Measurements from ENCODE around the gene IFT81. TPM values are rescaled to one million over a fixed set of nuclear protein-coding genes. Genes with fewer than 3 reads are reported as not detected.

IFT81 gene
- total and polyA plus RNA-seq, 2 of the 13 experiments (the other 11 are each of a cell fraction or from before 2014, with no cell fraction given): 4.2 to 13.0 TPM

DNA sequence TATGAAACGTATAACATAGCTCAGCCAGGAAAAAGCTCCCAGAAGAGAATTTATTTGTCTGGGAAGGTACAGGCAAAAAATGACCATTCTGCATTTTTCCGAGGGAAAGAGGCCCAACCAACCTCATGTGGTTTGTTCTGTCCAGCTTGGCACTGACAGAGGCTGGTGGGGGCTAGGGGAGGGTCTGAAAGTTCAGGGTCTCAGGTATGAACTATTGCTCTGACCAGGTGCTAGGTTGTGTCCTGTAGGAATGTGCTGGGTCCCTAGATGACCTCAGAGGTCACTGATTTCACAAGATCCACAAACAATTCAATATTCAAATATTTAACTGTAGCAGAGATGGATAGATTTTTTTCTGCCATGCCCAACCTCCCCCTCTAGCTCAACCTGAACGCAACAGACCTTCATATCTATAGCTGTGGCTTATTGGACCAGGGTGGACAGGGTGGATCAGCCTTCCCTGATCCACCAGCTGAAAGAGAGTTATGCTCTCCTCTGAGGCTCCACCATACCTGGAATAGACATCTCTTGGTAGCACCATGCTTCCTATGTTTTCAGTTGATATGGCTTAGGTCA is 32.9 kb upstream of the IFT81 start (continued):
- TF ChIP-seq, protein P1, sequence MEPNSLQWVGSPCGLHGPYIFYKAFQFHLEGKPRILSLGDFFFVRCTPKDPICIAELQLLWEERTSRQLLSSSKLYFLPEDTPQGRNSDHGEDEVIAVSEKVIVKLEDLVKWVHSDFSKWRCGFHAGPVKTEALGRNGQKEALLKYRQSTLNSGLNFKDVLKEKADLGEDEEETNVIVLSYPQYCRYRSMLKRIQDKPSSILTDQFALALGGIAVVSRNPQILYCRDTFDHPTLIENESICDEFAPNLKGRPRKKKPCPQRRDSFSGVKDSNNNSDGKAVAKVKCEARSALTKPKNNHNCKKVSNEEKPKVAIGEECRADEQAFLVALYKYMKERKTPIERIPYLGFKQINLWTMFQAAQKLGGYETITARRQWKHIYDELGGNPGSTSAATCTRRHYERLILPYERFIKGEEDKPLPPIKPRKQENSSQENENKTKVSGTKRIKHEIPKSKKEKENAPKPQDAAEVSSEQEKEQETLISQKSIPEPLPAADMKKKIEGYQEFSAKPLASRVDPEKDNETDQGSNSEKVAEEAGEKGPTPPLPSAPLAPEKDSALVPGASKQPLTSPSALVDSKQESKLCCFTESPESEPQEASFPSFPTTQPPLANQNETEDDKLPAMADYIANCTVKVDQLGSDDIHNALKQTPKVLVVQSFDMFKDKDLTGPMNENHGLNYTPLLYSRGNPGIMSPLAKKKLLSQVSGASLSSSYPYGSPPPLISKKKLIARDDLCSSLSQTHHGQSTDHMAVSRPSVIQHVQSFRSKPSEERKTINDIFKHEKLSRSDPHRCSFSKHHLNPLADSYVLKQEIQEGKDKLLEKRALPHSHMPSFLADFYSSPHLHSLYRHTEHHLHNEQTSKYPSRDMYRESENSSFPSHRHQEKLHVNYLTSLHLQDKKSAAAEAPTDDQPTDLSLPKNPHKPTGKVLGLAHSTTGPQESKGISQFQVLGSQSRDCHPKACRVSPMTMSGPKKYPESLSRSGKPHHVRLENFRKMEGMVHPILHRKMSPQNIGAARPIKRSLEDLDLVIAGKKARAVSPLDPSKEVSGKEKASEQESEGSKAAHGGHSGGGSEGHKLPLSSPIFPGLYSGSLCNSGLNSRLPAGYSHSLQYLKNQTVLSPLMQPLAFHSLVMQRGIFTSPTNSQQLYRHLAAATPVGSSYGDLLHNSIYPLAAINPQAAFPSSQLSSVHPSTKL (CRISPR knock-in tag; IDR thresholded peaks at IDR 0.05): peak; percentile 91
- no peak for TF ChIP-seq ZNF724P (CRISPR knock-in tag; IDR thresholded peaks at IDR 0.05; ENCODE audit: borderline replicate concordance)
- TF ChIP-seq MED1 (CRISPR knock-in tag; IDR thresholded peaks at IDR 0.05): peak; percentile 84
- TF ChIP-seq, protein P2, sequence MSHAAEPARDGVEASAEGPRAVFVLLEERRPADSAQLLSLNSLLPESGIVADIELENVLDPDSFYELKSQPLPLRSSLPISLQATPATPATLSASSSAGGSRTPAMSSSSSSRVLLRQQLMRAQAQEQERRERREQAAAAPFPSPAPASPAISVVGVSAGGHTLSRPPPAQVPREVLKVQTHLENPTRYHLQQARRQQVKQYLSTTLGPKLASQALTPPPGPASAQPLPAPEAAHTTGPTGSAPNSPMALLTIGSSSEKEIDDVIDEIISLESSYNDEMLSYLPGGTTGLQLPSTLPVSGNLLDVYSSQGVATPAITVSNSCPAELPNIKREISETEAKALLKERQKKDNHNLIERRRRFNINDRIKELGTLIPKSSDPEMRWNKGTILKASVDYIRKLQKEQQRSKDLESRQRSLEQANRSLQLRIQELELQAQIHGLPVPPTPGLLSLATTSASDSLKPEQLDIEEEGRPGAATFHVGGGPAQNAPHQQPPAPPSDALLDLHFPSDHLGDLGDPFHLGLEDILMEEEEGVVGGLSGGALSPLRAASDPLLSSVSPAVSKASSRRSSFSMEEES (CRISPR knock-in tag; IDR thresholded peaks at IDR 0.05): 0 out of 2 replicates have a peak, but pooled peaks have one; percentile 14
- peak; percentile 99 for TF ChIP-seq NR2F2 (IDR thresholded peaks at IDR 0.05; ENCODE audit: borderline replicate concordance, low read depth)
- 0 out of 2 replicates have a peak, but pooled peaks have one; percentile 52 for TF ChIP-seq ZNF430 (CRISPR knock-in tag; IDR thresholded peaks at IDR 0.05)
- TF ChIP-seq, protein P3, sequence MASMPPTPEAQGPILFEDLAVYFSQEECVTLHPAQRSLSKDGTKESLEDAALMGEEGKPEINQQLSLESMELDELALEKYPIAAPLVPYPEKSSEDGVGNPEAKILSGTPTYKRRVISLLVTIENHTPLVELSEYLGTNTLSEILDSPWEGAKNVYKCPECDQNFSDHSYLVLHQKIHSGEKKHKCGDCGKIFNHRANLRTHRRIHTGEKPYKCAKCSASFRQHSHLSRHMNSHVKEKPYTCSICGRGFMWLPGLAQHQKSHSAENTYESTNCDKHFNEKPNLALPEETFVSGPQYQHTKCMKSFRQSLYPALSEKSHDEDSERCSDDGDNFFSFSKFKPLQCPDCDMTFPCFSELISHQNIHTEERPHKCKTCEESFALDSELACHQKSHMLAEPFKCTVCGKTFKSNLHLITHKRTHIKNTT (CRISPR knock-in tag; IDR thresholded peaks at IDR 0.05): no peak
- TF ChIP-seq, protein P4, sequence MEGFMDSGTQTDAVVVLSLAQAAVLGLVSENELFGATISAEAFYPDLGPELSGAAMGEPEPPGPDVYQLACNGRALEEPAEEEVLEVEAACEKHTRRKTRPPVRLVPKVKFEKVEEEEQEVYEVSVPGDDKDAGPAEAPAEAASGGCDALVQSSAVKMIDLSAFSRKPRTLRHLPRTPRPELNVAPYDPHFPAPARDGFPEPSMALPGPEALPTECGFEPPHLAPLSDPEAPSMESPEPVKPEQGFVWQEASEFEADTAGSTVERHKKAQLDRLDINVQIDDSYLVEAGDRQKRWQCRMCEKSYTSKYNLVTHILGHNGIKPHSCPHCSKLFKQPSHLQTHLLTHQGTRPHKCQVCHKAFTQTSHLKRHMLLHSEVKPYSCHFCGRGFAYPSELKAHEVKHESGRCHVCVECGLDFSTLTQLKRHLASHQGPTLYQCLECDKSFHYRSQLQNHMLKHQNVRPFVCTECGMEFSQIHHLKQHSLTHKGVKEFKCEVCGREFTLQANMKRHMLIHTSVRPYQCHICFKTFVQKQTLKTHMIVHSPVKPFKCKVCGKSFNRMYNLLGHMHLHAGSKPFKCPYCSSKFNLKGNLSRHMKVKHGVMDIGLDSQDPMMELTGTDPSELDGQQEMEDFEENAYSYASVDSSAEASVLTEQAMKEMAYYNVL (CRISPR knock-in tag; IDR thresholded peaks at IDR 0.05; ENCODE audit: borderline replicate concordance): peak; percentile 75; the same call in 1 of the 2 replicates
- TF ChIP-seq TMF1 (CRISPR knock-in tag; IDR thresholded peaks at IDR 0.05; ENCODE audit: low read depth): no peak
- TF ChIP-seq GABPB1 (CRISPR knock-in tag; IDR thresholded peaks at IDR 0.05): no peak
- TF ChIP-seq HMG20A (CRISPR knock-in tag; IDR thresholded peaks at IDR 0.05; ENCODE audit: borderline replicate concordance): peak; percentile 50; the same call in 1 of the 2 replicates
- TF ChIP-seq ARNTL (CRISPR knock-in tag; IDR thresholded peaks at IDR 0.05): no peak; the same call in 1 of the 2 replicates
- TF ChIP-seq, protein P5, sequence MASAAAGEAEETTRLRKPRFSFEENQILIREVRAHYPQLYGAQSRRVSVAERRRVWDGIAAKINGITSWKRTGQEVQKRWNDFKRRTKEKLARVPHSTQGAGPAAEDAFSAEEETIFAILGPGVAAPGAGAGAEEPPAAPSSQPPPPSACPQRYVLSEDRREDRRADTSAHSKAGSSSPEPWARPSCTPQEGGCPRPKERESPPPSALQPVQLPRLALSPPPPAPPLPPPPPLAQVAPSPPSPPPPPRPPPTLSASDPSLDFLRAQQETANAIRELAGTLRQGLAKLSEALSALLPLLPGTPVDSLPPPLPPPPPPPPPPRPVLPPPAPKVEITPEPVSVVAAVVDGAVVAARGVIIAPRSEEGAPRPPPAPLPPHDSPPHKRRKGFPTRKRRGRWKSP (CRISPR knock-in tag; IDR thresholded peaks at IDR 0.05): peak; percentile 66
- peak; percentile 20 for TF ChIP-seq SMC3 (IDR thresholded peaks at IDR 0.05; ENCODE audit: low read length)
- TF ChIP-seq SIX1 (CRISPR knock-in tag; IDR thresholded peaks at IDR 0.05; ENCODE audit: borderline replicate concordance): peak; percentile 49; the same call in 1 of the 2 replicates
- peak; percentile 99 for TF ChIP-seq NR2F6 (IDR thresholded peaks at IDR 0.05)
- TF ChIP-seq NR2F6 (CRISPR knock-in tag; IDR thresholded peaks at IDR 0.05): peak; percentile 98
- TF ChIP-seq, protein P6, sequence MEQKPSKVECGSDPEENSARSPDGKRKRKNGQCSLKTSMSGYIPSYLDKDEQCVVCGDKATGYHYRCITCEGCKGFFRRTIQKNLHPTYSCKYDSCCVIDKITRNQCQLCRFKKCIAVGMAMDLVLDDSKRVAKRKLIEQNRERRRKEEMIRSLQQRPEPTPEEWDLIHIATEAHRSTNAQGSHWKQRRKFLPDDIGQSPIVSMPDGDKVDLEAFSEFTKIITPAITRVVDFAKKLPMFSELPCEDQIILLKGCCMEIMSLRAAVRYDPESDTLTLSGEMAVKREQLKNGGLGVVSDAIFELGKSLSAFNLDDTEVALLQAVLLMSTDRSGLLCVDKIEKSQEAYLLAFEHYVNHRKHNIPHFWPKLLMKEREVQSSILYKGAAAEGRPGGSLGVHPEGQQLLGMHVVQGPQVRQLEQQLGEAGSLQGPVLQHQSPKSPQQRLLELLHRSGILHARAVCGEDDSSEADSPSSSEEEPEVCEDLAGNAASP (CRISPR knock-in tag; IDR thresholded peaks at IDR 0.05; ENCODE audit: borderline replicate concordance): peak; percentile 97

Data from HepG2 (cell line).